H1 (cell line): ENCODE results near the gene FAM151A.

Experiments
- CHD2 ChIP-seq: IDR thresholded peaks from 2 replicates; pipeline ENCODE4 v1.6.1; 2012; ENCODE audit warnings: low read length, improper control_type of control experiment
- EP300 ChIP-seq, 2 experiments: IDR thresholded peaks; 1 replicate in 1 of 2; 2 replicates in 1 of 2; pipeline ENCODE4 v1.6.1; 2011 to 2012; ENCODE audit warnings: low read depth in 2 of 2, low read length in 2 of 2, mild to moderate bottlenecking in 2 of 2, borderline replicate concordance in 1 of 2, inconsistent platforms in 1 of 2, moderate library complexity in 1 of 2
- FOSL1 ChIP-seq: IDR thresholded peaks from 2 replicates; pipeline ENCODE4 v1.6.1; 2011; ENCODE audit warnings: mild to moderate bottlenecking, low read depth, low read length, moderate library complexity; ENCODE audit not compliant: insufficient read depth
- HDAC2 ChIP-seq, 2 experiments: fragments of 300-600 bp in 1 of 2; sonication (generic) in 1 of 2; IDR thresholded peaks; 2 replicates each; pipeline ENCODE4 v1.6.1; 2011 to 2012; ENCODE audit warnings: low read depth in 2 of 2, low read length in 2 of 2, mild to moderate bottlenecking in 2 of 2, moderate library complexity in 2 of 2, borderline replicate concordance in 1 of 2, inconsistent platforms in 1 of 2
- POLR2AphosphoS5 ChIP-seq: IDR thresholded peaks from 2 replicates; pipeline ENCODE4 v1.6.1; 2011; ENCODE audit warnings: low read depth, low read length
- SP1 ChIP-seq: IDR thresholded peaks from 2 replicates; pipeline ENCODE4 v1.6.1; 2011; ENCODE audit warnings: low read depth, low read length
- SRF ChIP-seq: IDR thresholded peaks from 2 replicates; pipeline ENCODE4 v1.6.1; 2011; ENCODE audit warnings: mild to moderate bottlenecking, low read depth, low read length, moderate library complexity
- TCF12 ChIP-seq: IDR thresholded peaks from 2 replicates; pipeline ENCODE4 v1.6.1; 2011; ENCODE audit warnings: low read depth, mild to moderate bottlenecking, low read length
- TEAD4 ChIP-seq: IDR thresholded peaks from 2 replicates; pipeline ENCODE4 v1.6.1; 2012; ENCODE audit warnings: low read depth, low read length, inconsistent platforms, mixed read lengths
- TF ChIP-seq, protein P1 (sequence below), 3 experiments: IDR thresholded peaks; 1 replicate in 2 of 3; 2 replicates in 1 of 3; pipeline versions ENCODE4 v1.5.1 to v1.6.1; 2011; ENCODE audit warnings: low read length in 3 of 3, mild to moderate bottlenecking in 3 of 3, inconsistent platforms in 2 of 3, low read depth in 1 of 3, moderate library complexity in 1 of 3; ENCODE audit not compliant: insufficient read depth in 1 of 3; ENCODE audit errors: control extremely low read depth in 1 of 3

DNA sequence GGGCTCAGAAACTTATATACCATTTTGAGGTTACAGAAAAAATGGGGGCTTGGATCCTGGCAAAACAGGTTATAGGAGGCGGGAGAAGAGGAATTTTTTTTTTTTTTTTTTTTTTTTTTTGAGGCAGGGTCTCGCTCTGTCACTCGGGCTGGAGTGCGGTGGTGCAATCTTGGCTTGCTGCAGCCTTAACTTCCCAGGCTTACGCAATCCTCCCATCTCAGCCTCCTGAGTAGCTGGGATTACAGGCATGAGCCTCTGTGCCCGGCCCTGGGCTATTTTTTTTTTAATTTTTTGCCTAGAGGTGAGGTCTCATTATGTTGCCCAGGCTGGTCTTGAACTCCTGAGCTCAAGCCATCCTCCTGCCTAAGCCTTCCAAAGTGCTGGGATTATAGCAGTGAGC, 43.0 kb upstream of the FAM151A start:
- TF ChIP-seq TCF12, result no peak
- TF ChIP-seq POLR2AphosphoS5, result no peak
- TF ChIP-seq, protein P1, sequence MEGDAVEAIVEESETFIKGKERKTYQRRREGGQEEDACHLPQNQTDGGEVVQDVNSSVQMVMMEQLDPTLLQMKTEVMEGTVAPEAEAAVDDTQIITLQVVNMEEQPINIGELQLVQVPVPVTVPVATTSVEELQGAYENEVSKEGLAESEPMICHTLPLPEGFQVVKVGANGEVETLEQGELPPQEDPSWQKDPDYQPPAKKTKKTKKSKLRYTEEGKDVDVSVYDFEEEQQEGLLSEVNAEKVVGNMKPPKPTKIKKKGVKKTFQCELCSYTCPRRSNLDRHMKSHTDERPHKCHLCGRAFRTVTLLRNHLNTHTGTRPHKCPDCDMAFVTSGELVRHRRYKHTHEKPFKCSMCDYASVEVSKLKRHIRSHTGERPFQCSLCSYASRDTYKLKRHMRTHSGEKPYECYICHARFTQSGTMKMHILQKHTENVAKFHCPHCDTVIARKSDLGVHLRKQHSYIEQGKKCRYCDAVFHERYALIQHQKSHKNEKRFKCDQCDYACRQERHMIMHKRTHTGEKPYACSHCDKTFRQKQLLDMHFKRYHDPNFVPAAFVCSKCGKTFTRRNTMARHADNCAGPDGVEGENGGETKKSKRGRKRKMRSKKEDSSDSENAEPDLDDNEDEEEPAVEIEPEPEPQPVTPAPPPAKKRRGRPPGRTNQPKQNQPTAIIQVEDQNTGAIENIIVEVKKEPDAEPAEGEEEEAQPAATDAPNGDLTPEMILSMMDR (IDR thresholded peaks at IDR 0.05; ENCODE audit: control extremely low read depth in 1 of 3, insufficient read depth in 1 of 3, low read depth in 1 of 3, low read length in 3 of 3), result no peak
- no peak for TF ChIP-seq EP300 (IDR thresholded peaks at IDR 0.05; ENCODE audit: borderline replicate concordance in 1 of 2, low read depth in 2 of 2, low read length in 2 of 2)
- no peak for TF ChIP-seq CHD2
- no peak for TF ChIP-seq SP1
- TF ChIP-seq SRF, result no peak
- TF ChIP-seq TEAD4, result no peak
- no peak for TF ChIP-seq HDAC2 (IDR thresholded peaks at IDR 0.05; ENCODE audit: borderline replicate concordance in 1 of 2, low read depth in 2 of 2, low read length in 2 of 2)
- TF ChIP-seq FOSL1, result no peak
